Osteoblast (primary cell): ENCODE measurements around the gene TMEM9. TPM values are rescaled to one million over a fixed set of nuclear protein-coding genes. Genes with fewer than 3 reads are reported as not detected.

Source experiments
- DNase-seq: peaks from one replicate; pipeline ENCODE4 v3.0.0; 2011; ENCODE audit warnings: low spot score, mixed read lengths; ENCODE audit not compliant: insufficient read length; ENCODE audit errors: missing footprints
- H2AFZ ChIP-seq: 2 replicates; pipeline ENCODE4 v1.6.0; 2011; ENCODE audit warnings: mild to moderate bottlenecking, low read length
- H3K27ac ChIP-seq: 2 replicates; pipeline ENCODE4 v1.5.1; 2011; ENCODE audit warnings: mild to moderate bottlenecking, low read depth, low read length, moderate library complexity
- H3K27me3 ChIP-seq: 2 replicates; pipeline ENCODE4 v1.6.0; 2012; ENCODE audit warnings: mild to moderate bottlenecking, control low read depth, inconsistent platforms, low read length, moderate library complexity; ENCODE audit not compliant: insufficient read depth
- H3K36me3 ChIP-seq: 2 replicates; pipeline ENCODE4 v1.5.1; 2011; ENCODE audit warnings: mild to moderate bottlenecking, low read length, control low read depth, moderate library complexity; ENCODE audit not compliant: insufficient read depth
- H3K4me1 ChIP-seq: 2 replicates; pipeline ENCODE4 v1.5.1; 2011; ENCODE audit warnings: mild to moderate bottlenecking, low read length, control low read depth, moderate library complexity; ENCODE audit not compliant: insufficient read depth
- H3K4me2 ChIP-seq: 2 replicates; pipeline ENCODE4 v1.6.0; 2011; ENCODE audit warnings: mild to moderate bottlenecking, low read length; ENCODE audit not compliant: insufficient read depth
- H3K4me3 ChIP-seq: fragments of 200-600 bp; sonication (generic); 3 replicates; pipeline ENCODE4 v1.5.1; 2012; ENCODE audit warnings: mild to moderate bottlenecking, low read length, inconsistent platforms; ENCODE audit not compliant: insufficient read depth
- H3K79me2 ChIP-seq: 2 replicates; pipeline ENCODE4 v1.6.0; 2012; ENCODE audit warnings: mild to moderate bottlenecking, low read length, control low read depth, inconsistent platforms; ENCODE audit not compliant: insufficient read depth
- H3K9me3 ChIP-seq: 2 replicates; pipeline ENCODE4 v1.5.1; 2011; ENCODE audit warnings: low read depth, low read length, control low read depth
- H4K20me1 ChIP-seq: 2 replicates; pipeline ENCODE4 v1.6.0; 2012; ENCODE audit warnings: mild to moderate bottlenecking, low read length, control low read depth; ENCODE audit not compliant: insufficient read depth
- total RNA-seq: library from RNA; depleted of rRNA; stranded (reverse); fragments of >200 nt; gene quantifications from 2 replicates; pipeline ENCODE4 v1.2.3, GENCODE V29; 2012
- TF ChIP-seq, protein P1 (sequence below): IDR thresholded peaks from 2 replicates; pipeline ENCODE4 v1.5.1; 2011; ENCODE audit warnings: mild to moderate bottlenecking, low read depth, low read length, moderate library complexity; ENCODE audit errors: extremely low read depth

TMEM9 gene
- total RNA-seq, 1 donor, result 45.6 TPM

DNA sequence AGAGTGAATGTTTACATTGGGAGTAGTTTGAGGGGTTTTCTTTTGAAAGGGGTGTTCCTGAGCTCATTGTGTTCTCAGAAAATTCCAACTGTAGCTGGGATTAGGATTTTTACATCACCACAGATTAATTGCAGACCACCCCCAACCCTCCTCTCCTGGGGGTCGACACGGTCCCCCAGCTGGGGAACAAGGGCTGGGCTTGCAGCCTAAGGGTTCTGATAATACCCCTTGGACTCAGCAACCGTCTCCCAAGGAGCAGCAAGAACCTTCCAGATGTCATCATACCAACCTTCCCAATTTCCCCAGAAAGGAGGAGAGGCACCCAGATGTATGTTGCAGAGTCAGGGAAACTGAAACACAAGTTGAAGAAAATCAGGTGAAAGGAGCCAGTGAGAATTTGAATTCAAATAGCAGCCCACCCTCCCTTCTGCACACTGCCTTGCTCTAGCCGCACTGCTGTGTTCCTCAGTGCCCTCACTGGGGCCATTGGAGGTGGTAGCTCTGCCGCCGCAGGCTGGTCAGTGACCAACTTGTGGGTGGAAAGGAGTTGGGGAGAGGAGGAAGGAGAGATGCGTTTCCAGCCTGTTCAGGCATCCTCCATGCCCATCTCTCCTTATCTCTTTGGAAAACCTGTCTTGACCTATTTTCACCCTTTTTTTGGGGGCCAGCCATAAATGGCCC lies 21.7 kb upstream of the TMEM9 start:
- Histone ChIP-seq H3K79me2 (no peaks in the 10 kb centered on the region), H3K4me3 (no peak overlapping the region), H3K4me1 (peaks cover 7% of the 10 kb centered on the region), H3K36me3 (no peaks in the 10 kb centered on the region), H3K27ac (no peak overlapping the region), H3K9me3 (no peaks in the 10 kb centered on the region), H4K20me1 (no peaks in the 10 kb centered on the region), H2AFZ (no peak overlapping the region), H3K27me3 (peaks cover 16% of the 10 kb centered on the region), H3K4me2 (no peak overlapping the region)
- DNase-seq, result no peak
- TF ChIP-seq, protein P1, sequence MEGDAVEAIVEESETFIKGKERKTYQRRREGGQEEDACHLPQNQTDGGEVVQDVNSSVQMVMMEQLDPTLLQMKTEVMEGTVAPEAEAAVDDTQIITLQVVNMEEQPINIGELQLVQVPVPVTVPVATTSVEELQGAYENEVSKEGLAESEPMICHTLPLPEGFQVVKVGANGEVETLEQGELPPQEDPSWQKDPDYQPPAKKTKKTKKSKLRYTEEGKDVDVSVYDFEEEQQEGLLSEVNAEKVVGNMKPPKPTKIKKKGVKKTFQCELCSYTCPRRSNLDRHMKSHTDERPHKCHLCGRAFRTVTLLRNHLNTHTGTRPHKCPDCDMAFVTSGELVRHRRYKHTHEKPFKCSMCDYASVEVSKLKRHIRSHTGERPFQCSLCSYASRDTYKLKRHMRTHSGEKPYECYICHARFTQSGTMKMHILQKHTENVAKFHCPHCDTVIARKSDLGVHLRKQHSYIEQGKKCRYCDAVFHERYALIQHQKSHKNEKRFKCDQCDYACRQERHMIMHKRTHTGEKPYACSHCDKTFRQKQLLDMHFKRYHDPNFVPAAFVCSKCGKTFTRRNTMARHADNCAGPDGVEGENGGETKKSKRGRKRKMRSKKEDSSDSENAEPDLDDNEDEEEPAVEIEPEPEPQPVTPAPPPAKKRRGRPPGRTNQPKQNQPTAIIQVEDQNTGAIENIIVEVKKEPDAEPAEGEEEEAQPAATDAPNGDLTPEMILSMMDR, result no peak

DNA sequence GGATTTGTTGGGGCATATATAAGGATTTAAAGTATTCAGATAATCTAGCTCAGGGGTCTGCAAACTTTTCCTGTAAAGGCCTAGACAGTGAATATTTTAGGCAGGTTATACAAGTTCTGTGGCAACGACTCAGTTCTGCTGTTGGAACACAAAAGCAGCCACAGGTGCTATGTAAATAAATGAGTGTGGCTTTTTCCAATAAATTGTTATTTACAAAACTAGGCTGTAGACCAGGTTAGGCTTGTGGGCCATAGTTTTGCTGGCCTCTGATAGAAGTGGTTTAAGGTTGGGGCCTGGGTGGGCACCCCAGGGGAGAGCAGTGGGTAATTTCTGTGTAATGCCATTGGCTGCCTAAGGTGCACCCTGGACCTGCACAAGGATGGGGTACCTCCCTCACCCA lies 19.5 kb upstream of the TMEM9 start:
- TF ChIP-seq, protein P1, result no peak
- Histone ChIP-seq H3K36me3 (no peaks in the 10 kb centered on the region), H3K79me2 (no peaks in the 10 kb centered on the region), H3K4me3 (no peak overlapping the region), H4K20me1 (no peaks in the 10 kb centered on the region), H3K4me2 (no peak overlapping the region), H3K27ac (no peak overlapping the region), H3K9me3 (no peaks in the 10 kb centered on the region), H3K27me3 (peaks cover under 1% of the 10 kb centered on the region), H2AFZ (no peak overlapping the region), H3K4me1 (peaks cover 14% of the 10 kb centered on the region)
- DNase-seq, result no peak

DNA sequence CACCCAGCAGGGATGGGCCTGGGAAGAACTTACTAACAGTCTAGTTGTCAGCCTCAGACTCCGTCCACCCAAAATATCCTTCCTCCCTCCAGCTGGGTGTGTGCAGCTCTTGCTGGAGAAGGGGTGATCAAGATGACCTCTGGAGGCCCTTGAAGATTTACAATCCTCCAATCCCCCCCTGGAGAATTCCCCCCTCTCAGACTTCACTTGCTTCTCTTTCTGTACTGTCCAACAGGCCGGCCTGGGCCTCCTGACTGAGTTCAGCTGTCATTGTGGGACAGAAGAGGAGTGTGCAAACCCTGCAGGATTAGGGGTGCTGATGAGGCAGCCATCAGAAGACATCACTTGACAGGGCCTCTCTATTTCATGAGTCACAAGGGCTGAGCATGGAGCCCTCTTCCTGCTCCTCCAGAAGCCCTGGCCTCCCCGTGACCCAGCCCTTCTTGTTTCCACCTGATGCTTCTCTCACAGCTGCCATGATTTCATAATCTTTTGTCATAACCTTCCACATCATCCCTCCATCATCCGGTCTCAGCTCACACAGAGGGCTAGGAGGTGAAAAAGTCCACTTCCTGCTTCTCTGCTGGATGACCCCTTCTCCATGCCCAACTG lies 18.8 kb upstream of the TMEM9 start:
- Histone ChIP-seq H2AFZ (no peak overlapping the region), H3K79me2 (no peaks in the 10 kb centered on the region), H4K20me1 (no peaks in the 10 kb centered on the region), H3K9me3 (no peaks in the 10 kb centered on the region), H3K4me3 (no peak overlapping the region), H3K4me1 (peaks cover 14% of the 10 kb centered on the region), H3K27me3 (no peaks in the 10 kb centered on the region), H3K36me3 (no peaks in the 10 kb centered on the region), H3K4me2 (no peak overlapping the region), H3K27ac (no peak overlapping the region)
- TF ChIP-seq, protein P1, result no peak
- DNase-seq, result no peak

DNA sequence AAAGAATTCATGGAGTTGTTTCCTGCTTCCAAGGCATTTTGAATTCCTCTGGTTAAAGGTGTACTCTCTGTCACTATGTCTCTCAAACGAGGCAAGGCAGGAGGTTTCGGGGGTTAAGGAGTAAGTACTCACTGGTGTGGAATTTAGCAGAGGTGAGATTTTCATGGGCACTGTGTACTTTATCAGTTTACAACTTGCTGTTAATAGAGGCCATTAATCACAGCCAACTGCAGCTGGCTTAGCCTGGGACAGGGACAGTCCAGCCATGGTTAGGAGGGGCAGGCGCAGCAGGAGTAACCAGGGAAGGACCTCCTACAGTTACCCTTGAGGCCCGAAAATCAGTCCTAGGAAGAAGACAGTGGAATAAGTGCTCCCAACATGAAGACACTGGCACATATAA lies 18.1 kb upstream of the TMEM9 start:
- Histone ChIP-seq H4K20me1 (no peaks in the 10 kb centered on the region), H3K79me2 (no peaks in the 10 kb centered on the region), H3K4me1 (peaks cover 14% of the 10 kb centered on the region), H3K27ac (no peak overlapping the region), H3K9me3 (no peaks in the 10 kb centered on the region), H3K36me3 (no peaks in the 10 kb centered on the region), H3K27me3 (peaks cover 8% of the 10 kb centered on the region), H2AFZ (no peak overlapping the region), H3K4me3 (no peak overlapping the region), H3K4me2 (no peak overlapping the region)
- no peak for DNase-seq
- TF ChIP-seq, protein P1, result no peak
